ENCODE data around the gene USP46. TPM values are rescaled to one million over a fixed set of nuclear protein-coding genes. Genes with fewer than 3 reads are reported as not detected.

Gene USP46
- total RNA-seq, 2 donors from 2014 or later, result 9.2 to 26.3 TPM

- no peak for TF ChIP-seq CTCF (IDR thresholded peaks at IDR 0.05)
- no peak for TF ChIP-seq POLR2AphosphoS5 (IDR thresholded peaks at IDR 0.05)
- no peak for TF ChIP-seq POLR2A (IDR thresholded peaks at IDR 0.05)
Observed at GRCh38 chr4:52645300-52645699, 13.8 kb downstream of the USP46 start.

GRCh38 chr4:52643785-52644244 lies 15.3 kb downstream of the USP46 start:
- no peak overlapping the region for H3K4me3 ChIP-seq
- DNase-seq (ENCODE audit: low spot score), result no peak

More at GRCh38 chr4:52645300-52645699, 13.8 kb downstream of the USP46 start:
- intact Hi-C loops (cut with DNase I), result no loop called here
- no peak overlapping the region for H3K27ac ChIP-seq
- no peaks in the 10 kb centered on the region for H3K4me1 ChIP-seq (replicated peaks)
- H3K27me3 ChIP-seq (replicated peaks; ENCODE audit: insufficient read depth), result no peaks in the 10 kb centered on the region
- H3K36me3 ChIP-seq, result no peaks in the 10 kb centered on the region
- no peak for DNase-seq (ENCODE audit: low spot score)
- H3K9me3 ChIP-seq, result no peaks in the 10 kb centered on the region
- H3K4me3 ChIP-seq, result no peak overlapping the region

DNA sequence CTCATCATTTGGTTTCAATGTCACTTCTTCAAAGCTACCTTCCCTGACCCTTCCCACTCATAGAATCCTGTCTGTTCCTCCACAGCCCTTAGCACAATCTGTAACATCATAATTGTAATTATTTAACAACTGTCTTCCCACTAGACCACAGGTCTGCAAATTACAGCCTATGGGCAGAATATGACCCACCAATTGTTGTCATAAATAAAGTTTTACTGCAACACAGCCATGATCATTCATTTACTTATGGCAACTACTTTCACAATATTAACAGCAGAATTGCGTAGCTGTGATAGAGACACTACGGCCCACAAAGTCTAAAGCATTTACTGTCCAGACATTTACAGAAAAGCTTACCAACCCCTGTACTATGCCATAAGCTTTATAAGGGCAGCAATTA lies 15.9 kb downstream of the USP46 start:
- no peaks in the 10 kb centered on the region for H3K27me3 ChIP-seq (replicated peaks; ENCODE audit: insufficient read depth)
- TF ChIP-seq POLR2AphosphoS5 (IDR thresholded peaks at IDR 0.05) (no peak), CTCF (IDR thresholded peaks at IDR 0.05) (no peak), POLR2A (IDR thresholded peaks at IDR 0.05) (no peak)
- no peak overlapping the region for H3K4me3 ChIP-seq
- H3K9me3 ChIP-seq, result no peaks in the 10 kb centered on the region
- H3K4me1 ChIP-seq (replicated peaks), result no peaks in the 10 kb centered on the region
- DNase-seq (ENCODE audit: low spot score), result no peak
- intact Hi-C loops (cut with DNase I), result no loop called here
- H3K27ac ChIP-seq, result no peak overlapping the region
- 95% methylated on average over 2 of the region's 2 CpGs for WGBS
- no peaks in the 10 kb centered on the region for H3K36me3 ChIP-seq

More at GRCh38 chr4:52643785-52644244, 15.3 kb downstream of the USP46 start:
- Histone ChIP-seq H3K9me3 (no peaks in the 10 kb centered on the region), H3K4me1 (replicated peaks) (no peaks in the 10 kb centered on the region), H3K27ac (no peak overlapping the region), H3K27me3 (replicated peaks; ENCODE audit: insufficient read depth) (no peaks in the 10 kb centered on the region), H3K36me3 (no peaks in the 10 kb centered on the region)
- intact Hi-C loops (cut with DNase I), result no loop called here
- TF ChIP-seq CTCF (IDR thresholded peaks at IDR 0.05), result no peak
- no peak for TF ChIP-seq POLR2AphosphoS5 (IDR thresholded peaks at IDR 0.05)
- TF ChIP-seq POLR2A (IDR thresholded peaks at IDR 0.05), result no peak
- WGBS, result 25% methylated on average over 4 of the region's 4 CpGs

DNA sequence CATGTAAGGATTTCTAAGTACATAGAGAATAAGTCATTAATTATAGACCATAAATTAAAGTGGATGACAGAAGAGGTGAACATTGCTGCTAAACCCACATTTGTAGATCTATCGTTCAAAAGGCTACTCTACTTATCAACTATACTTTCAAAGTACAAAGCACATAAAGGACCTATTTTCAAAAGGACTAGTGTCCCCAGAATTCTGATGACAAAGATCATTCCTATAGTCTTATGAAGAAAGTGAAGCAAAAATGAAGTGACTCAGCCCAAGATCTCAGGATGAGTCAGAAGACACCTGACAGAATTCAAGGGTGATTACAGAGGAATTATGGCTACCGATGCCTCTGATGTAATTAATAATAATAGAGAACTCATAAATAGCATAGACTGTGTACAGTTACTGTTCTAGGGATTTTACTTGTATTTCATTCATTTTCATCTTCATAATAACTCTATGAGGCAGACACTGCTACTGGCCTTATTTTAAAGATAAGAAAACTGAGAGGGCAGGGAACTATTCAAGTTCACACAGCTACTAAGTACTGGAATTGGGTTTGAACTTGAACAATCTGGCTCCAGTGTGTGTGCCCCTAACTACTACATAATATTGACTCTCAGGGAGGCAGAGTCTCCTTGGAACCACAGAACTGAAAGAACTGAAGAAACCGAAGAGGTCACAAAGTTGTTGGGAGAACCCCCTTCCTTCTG lies 17.1 kb downstream of the USP46 start:
- no peak for DNase-seq (ENCODE audit: low spot score)
- H3K27ac ChIP-seq, result no peak overlapping the region
- TF ChIP-seq POLR2AphosphoS5 (IDR thresholded peaks at IDR 0.05) (no peak), POLR2A (IDR thresholded peaks at IDR 0.05) (no peak), CTCF (IDR thresholded peaks at IDR 0.05) (no peak)
- H3K36me3 ChIP-seq, result no peaks in the 10 kb centered on the region
- no peaks in the 10 kb centered on the region for H3K27me3 ChIP-seq (replicated peaks; ENCODE audit: insufficient read depth)
- intact Hi-C loops (cut with DNase I), result no loop called here
- 57% methylated on average over 3 of the region's 3 CpGs for WGBS
- H3K4me3 ChIP-seq, result no peak overlapping the region
- H3K9me3 ChIP-seq, result no peaks in the 10 kb centered on the region
- no peaks in the 10 kb centered on the region for H3K4me1 ChIP-seq (replicated peaks)
